WERI-Rb-1 (cell line): ENCODE measurements around the gene CCDC107.

ENCODE experiments used
- DNase-seq: peaks from one replicate; pipeline ENCODE4 v3.0.0-alpha.2; 2020
- H3K27ac ChIP-seq: fragments of 250-450 bp; sonication (Bioruptor Pico); 2 replicates; pipeline ENCODE4 v1.5.1; 2020; ENCODE audit warnings: mild to moderate bottlenecking, moderate library complexity
- H3K27me3 ChIP-seq: fragments of 250-450 bp; sonication (Bioruptor Pico); 2 replicates; pipeline ENCODE4 v1.5.1; 2021; ENCODE audit warnings: mild to moderate bottlenecking, low read depth, moderate library complexity; ENCODE audit not compliant: insufficient read depth, severe bottlenecking
- H3K36me3 ChIP-seq: fragments of 250-450 bp; sonication (Bioruptor Pico); 2 replicates; pipeline ENCODE4 v1.5.1; 2020; ENCODE audit warnings: mild to moderate bottlenecking, moderate library complexity
- H3K4me3 ChIP-seq: 2 replicates; pipeline ENCODE4 v1.5.1; 2011; ENCODE audit warnings: low read depth, mild to moderate bottlenecking, control low read depth, low read length
- H3K9me3 ChIP-seq: fragments of 250-450 bp; sonication (Bioruptor Pico); 2 replicates; pipeline ENCODE4 v1.5.1; 2021; ENCODE audit warnings: mild to moderate bottlenecking, moderate library complexity; ENCODE audit not compliant: severe bottlenecking
- CTCF ChIP-seq: IDR thresholded peaks from 2 replicates; pipeline ENCODE4 v1.5.1; 2011; ENCODE audit warnings: low read depth, mild to moderate bottlenecking, control low read depth, inconsistent platforms, low read length

The CCDC107 gene

GRCh38 chr9:35679766-35680330, 21.8 kb downstream of the CCDC107 start:
- no peak overlapping the region for H3K4me3 ChIP-seq
- H3K9me3 ChIP-seq = no peaks in the 10 kb centered on the region
- H3K27me3 ChIP-seq = no peaks in the 10 kb centered on the region
- DNase-seq = no peak
- no peak overlapping the region for H3K27ac ChIP-seq
- H3K36me3 ChIP-seq = no peaks in the 10 kb centered on the region
- no peak for TF ChIP-seq CTCF

DNA sequence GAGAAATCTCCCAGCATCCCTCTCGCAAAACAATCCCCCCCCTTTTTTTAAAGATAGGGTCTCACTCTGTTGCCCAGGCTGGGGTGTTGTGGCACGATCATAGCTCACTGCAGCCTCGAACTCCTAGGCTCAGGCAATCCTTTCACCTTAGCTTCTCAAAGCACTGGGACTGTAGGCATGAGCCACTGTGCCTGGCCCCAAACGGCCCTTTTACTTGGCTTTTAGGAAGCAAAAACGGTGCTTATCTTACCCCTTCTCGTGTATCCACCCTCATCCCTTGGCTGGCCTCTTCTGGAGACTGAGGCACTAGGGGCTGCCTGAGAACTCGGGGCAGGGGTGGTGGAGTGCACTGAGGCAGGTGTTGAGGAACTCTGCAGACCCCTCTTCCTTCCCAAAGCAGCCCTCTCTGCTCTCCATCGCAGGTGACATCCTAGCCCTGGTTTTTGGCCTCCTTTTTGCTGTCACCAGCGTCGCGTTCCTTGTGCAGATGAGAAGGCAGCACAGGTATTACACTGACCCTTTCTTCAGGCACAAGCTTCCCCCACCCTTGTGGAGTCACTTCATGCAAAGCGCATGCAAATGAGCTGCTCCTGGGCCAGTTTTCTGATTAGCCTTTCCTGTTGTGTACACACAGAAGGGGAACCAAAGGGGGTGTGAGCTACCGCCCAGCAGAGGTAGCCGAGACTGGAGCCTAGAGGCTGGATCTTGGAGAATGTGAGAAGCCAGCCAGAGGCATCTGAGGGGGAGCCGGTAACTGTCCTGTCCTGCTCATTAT, 22.4 kb downstream of the CCDC107 start:
- Histone ChIP-seq H3K27me3 (no peaks in the 10 kb centered on the region), H3K36me3 (no peaks in the 10 kb centered on the region), H3K9me3 (no peaks in the 10 kb centered on the region), H3K4me3 (no peak overlapping the region), H3K27ac (no peak overlapping the region)
- TF ChIP-seq CTCF = no peak
- no peak for DNase-seq

GRCh38 chr9:35681341-35682002, 23.4 kb downstream of the CCDC107 start:
- no peak for DNase-seq
- no peak for TF ChIP-seq CTCF
- H3K9me3 ChIP-seq = no peaks in the 10 kb centered on the region
- no peaks in the 10 kb centered on the region for H3K27me3 ChIP-seq
- no peak overlapping the region for H3K4me3 ChIP-seq
- H3K36me3 ChIP-seq = no peaks in the 10 kb centered on the region
- H3K27ac ChIP-seq = no peak overlapping the region

- no peak overlapping the region for H3K4me3 ChIP-seq
- TF ChIP-seq CTCF = no peak
- no peaks in the 10 kb centered on the region for H3K27me3 ChIP-seq
- no peaks in the 10 kb centered on the region for H3K36me3 ChIP-seq
- no peaks in the 10 kb centered on the region for H3K9me3 ChIP-seq
- DNase-seq = no peak
- H3K27ac ChIP-seq = no peak overlapping the region
These were observed 24.0 kb downstream of the CCDC107 start for GRCh38 chr9:35682051-35682450.

DNA sequence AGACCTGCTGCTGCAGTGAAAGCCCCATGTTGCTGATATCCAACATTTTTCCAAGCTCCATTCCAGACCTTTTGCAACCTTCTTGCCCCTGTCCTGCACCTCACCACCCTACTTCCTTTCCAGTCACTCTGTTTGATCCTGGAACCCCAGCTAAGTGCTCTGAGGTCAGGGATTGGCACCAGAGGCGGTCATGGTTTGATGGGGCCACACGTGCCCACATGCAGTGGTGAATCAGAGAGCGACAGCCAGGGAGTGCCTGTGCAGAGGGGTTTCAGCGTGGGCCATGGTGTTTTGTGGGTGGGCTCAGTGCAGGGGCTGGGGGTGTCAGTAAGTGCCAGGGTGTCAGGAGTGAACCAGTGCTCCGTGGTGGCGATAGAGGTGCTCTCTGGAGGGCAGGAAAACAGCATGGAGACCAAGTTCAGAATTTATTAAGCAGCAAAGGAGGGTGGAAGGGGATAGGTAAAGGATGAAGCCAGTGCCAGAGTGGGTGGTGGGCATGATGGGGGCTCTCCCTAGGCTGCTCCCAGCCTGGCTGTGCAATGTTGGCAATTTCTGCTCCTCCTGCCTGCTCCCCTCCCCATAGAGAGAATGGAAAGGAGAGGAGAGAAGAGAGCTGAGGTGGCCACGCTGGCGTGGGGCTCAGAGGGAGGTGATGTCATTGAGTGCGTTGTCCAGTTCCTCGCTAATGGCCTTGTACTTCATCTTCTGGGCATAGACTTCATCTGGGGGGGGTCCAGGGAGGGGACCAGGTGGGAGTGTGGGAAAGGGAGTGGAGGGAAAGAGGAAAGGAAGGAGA, 24.6 kb downstream of the CCDC107 start:
- DNase-seq = no peak
- Histone ChIP-seq H3K27ac (no peak overlapping the region), H3K27me3 (no peaks in the 10 kb centered on the region), H3K9me3 (no peaks in the 10 kb centered on the region), H3K36me3 (no peaks in the 10 kb centered on the region), H3K4me3 (no peak overlapping the region)
- no peak for TF ChIP-seq CTCF
